Upper lobe of left lung (tissue), 6 donors: ENCODE measurements around the gene GEMIN7. TPM values are rescaled to one million over a fixed set of nuclear protein-coding genes. Genes with fewer than 3 reads are reported as not detected.
A peak's percentile ranks its signal among the peaks of the same experiment; 100 is the strongest.

Experiments used
- ATAC-seq, 2 donors: fragments of 200-7000 bp; cut with Tn5 transposase; one replicate each; pipeline ENCODE4 v1.9.1; 2022; ENCODE audit warnings: mild to moderate bottlenecking in 2 of 2, moderate library complexity in 2 of 2; ENCODE audit not compliant: low FRiP score in 2 of 2
- DNase-seq, 2 donors: peaks; one replicate each; pipeline ENCODE4 v3.0.0-alpha.2; 2019 to 2020
- H3K27ac ChIP-seq, 4 donors: fragments of 200-600 bp; sonication (generic); one replicate each; pipeline ENCODE4 v1.5.1; 2016 to 2019
- H3K27me3 ChIP-seq, 4 donors: fragments of 200-600 bp; sonication (generic); one replicate each; pipeline ENCODE4 v1.5.1; 2017 to 2019
- H3K36me3 ChIP-seq, 4 donors: fragments of 200-600 bp; sonication (generic); one replicate each; pipeline ENCODE4 v1.5.1; 2016 to 2019
- H3K4me1 ChIP-seq, 4 donors: fragments of 200-600 bp; sonication (generic); one replicate each; pipeline ENCODE4 v1.5.1; 2018 to 2019
- H3K4me3 ChIP-seq, 4 donors: fragments of 200-600 bp; sonication (generic); one replicate each; pipeline ENCODE4 v1.5.1; 2017 to 2019; ENCODE audit warnings: mild to moderate bottlenecking in 2 of 4, moderate library complexity in 1 of 4
- H3K9me3 ChIP-seq, 4 donors: fragments of 200-600 bp; sonication (generic); one replicate each; pipeline ENCODE4 v1.5.1; 2018 to 2019
- CTCF ChIP-seq, 6 experiments: fragments of 450-650 bp in 4 of 6; fragments of 200-600 bp in 2 of 6; sonication (generic) in 2 of 6; IDR thresholded peaks; one replicate each; pipeline ENCODE4 v1.5.1; 2016 to 2019; ENCODE audit warnings: antibody characterized with exemption in 6 of 6
- EP300 ChIP-seq, 4 donors: sonication (generic); formaldehyde crosslinking; IDR thresholded peaks; one replicate each; pipeline ENCODE4 v1.5.1; 2017; ENCODE audit warnings: antibody characterized with exemption in 4 of 4, control low read depth in 2 of 4
- POLR2A ChIP-seq, 4 donors: fragments of 450-650 bp; IDR thresholded peaks; one replicate each; pipeline ENCODE4 v1.5.1; 2016 to 2017; ENCODE audit warnings: antibody characterized with exemption in 4 of 4, mild to moderate bottlenecking in 2 of 4
- POLR2AphosphoS5 ChIP-seq, 2 donors: sonication (generic); formaldehyde crosslinking; IDR thresholded peaks; one replicate each; pipeline ENCODE4 v1.5.1; 2017; ENCODE audit warnings: antibody characterized with exemption in 2 of 2
- WGBS, 2 donors: methylation state at CpG; one replicate each; pipeline ENCODE4 v1.1.5; 2017 to 2018; 5-methylcytosine and 5-hydroxymethylcytosine counted together
- total RNA-seq, 6 donors: library from RNA; depleted of rRNA in 4 of 6; stranded (reverse); fragments of >200 nt in 4 of 6; gene quantifications; one replicate each; pipeline versions ENCODE4 v1.1.0 to v1.2.1, GENCODE V29; 2016 to 2021
- donor health status: DM: no; HTN: no; CAD: no; lungs with moderate emphysema.
- donor health status: DM: no; HTN: yes; CAD: no; lungs with severe emphysema.

Gene GEMIN7
- total RNA-seq, 6 donors from 2014 or later = 8.1 to 24.2 (median 13.5) TPM

GRCh38 chr19:45135176-45135885 is 56.3 kb downstream of the GEMIN7 start:
- DNase-seq (peak in 1 of 2 donors; percentile 53), ATAC-seq (no peak)
- Histone ChIP-seq H3K4me1 (peaks cover 0 to 10% (median 5%) of the 10 kb centered on the region in 4 donors), H3K27me3 (no peaks in the 10 kb centered on the region), H3K36me3 (peaks cover 0 to 2% (median under 1%) of the 10 kb centered on the region in 4 donors), H3K27ac (no peak overlapping the region), H3K9me3 (no peaks in the 10 kb centered on the region), H3K4me3 (no peak overlapping the region)
- TF ChIP-seq POLR2AphosphoS5 (IDR thresholded peaks at IDR 0.05) (no peak), EP300 (IDR thresholded peaks at IDR 0.05) (no peak), CTCF (IDR thresholded peaks at IDR 0.05) (no peak), POLR2A (IDR thresholded peaks at IDR 0.05) (no peak)
- 94 to 97% methylated on average over 20 to 21 of the region's 21 CpGs for WGBS, 2 donors

DNA sequence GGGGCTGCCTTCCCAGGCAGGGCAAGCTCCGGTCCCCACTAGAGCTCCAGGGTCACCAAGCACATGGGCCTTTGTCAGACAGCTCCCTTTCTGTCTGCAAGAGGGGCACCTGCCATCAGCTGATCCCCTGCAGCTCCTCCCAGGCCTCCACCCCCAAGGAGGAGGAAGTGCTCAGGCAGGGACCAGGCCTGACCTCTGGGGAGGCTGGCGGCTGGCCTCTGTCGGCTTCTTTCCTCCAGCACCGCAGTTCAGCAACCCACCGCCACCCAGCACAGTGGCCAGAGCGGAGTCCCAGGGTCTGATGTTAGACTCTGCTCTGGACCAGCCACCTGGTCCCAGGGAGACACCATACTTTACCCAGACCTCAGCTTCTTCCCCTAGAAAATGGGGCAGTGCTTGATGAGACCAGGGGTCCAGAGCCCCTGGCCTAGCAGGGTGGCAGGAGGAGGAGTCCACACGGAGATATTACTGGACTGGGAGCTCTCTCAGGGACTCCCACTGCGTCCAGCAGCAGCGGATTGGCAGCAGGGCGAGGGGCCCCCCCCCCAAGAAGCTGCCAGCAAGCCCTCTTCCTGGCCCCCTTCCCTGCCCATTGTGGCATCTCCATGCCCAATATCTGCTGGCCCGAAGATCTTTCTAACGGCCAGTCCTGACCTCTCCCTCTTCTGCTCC is 57.6 kb downstream of the GEMIN7 start:
- ATAC-seq = peak in 1 of 2 donors; percentile 10
- no peak overlapping the region for H3K4me3 ChIP-seq
- peak in 1 of 2 donors; percentile 35 for DNase-seq
- no peak for TF ChIP-seq CTCF (IDR thresholded peaks at IDR 0.05)
- no peak for TF ChIP-seq POLR2A (IDR thresholded peaks at IDR 0.05)
- no peak for TF ChIP-seq EP300 (IDR thresholded peaks at IDR 0.05)
- no peak for TF ChIP-seq POLR2AphosphoS5 (IDR thresholded peaks at IDR 0.05)
- peaks cover 0 to 10% (median 5%) of the 10 kb centered on the region in 4 donors for H3K4me1 ChIP-seq
- peak overlapping the region in 1 of 4 donors; percentile 1 for H3K27ac ChIP-seq
- H3K36me3 ChIP-seq = peaks cover 4 to 15% (median 9%) of the 10 kb centered on the region in 4 donors
- H3K27me3 ChIP-seq = no peaks in the 10 kb centered on the region
- no peaks in the 10 kb centered on the region for H3K9me3 ChIP-seq
- WGBS, 2 donors = 85% methylated on average over 11 to 12 of the region's 12 CpGs

- ATAC-seq (no peak), DNase-seq (peak in 1 of 2 donors; percentile 39)
- Histone ChIP-seq H3K27ac (peak overlapping the region in 1 of 4 donors; percentile 1), H3K9me3 (no peaks in the 10 kb centered on the region), H3K4me3 (no peak overlapping the region), H3K27me3 (no peaks in the 10 kb centered on the region), H3K4me1 (peaks cover 0 to 10% (median 5%) of the 10 kb centered on the region in 4 donors), H3K36me3 (peaks cover 5 to 21% (median 15%) of the 10 kb centered on the region in 4 donors)
- TF ChIP-seq EP300 (IDR thresholded peaks at IDR 0.05) (no peak), POLR2A (IDR thresholded peaks at IDR 0.05) (no peak), CTCF (IDR thresholded peaks at IDR 0.05) (no peak), POLR2AphosphoS5 (IDR thresholded peaks at IDR 0.05) (no peak)
- WGBS, 2 donors = 79 to 87% methylated on average over 16 to 17 of the region's 17 CpGs
Observed at GRCh38 chr19:45137179-45137761, 58.2 kb downstream of the GEMIN7 start.

GRCh38 chr19:45138303-45138751 is 59.3 kb downstream of the GEMIN7 start:
- no peaks in the 10 kb centered on the region for H3K9me3 ChIP-seq
- ATAC-seq (no peak), DNase-seq (peak in 1 of 2 donors; percentile 39)
- peaks cover 0 to 10% (median 5%) of the 10 kb centered on the region in 4 donors for H3K4me1 ChIP-seq
- H3K27ac ChIP-seq = no peak overlapping the region
- no peaks in the 10 kb centered on the region for H3K27me3 ChIP-seq
- TF ChIP-seq POLR2AphosphoS5 (IDR thresholded peaks at IDR 0.05) (no peak), EP300 (IDR thresholded peaks at IDR 0.05) (no peak), POLR2A (IDR thresholded peaks at IDR 0.05) (no peak), CTCF (IDR thresholded peaks at IDR 0.05) (no peak)
- WGBS, 2 donors = 90% methylated on average over 11 of the region's 11 CpGs
- no peak overlapping the region for H3K4me3 ChIP-seq
- H3K36me3 ChIP-seq = peaks cover 5 to 32% (median 23%) of the 10 kb centered on the region in 4 donors
